Activated effector memory CD4-positive, alpha-beta T cell treated with Interleukin-2 at 50 U/mL for 16 hours (primary cell): Measurements from ENCODE around the gene MYO5B.
"Not testable (repeated sequence)": the region's sequence is repeated elsewhere in the genome, so short reads cannot be mapped to it uniquely, and the experiment has no call there.

Source experiments
- DNase-seq: peaks from one replicate; pipeline ENCODE4 v3.0.0-alpha.2; 2020

The MYO5B gene

GRCh38 chr18:50096766-50097435 is 98.0 kb downstream of the MYO5B start:
- DNase-seq, result no peak

GRCh38 chr18:50094786-50095185 is 100.2 kb downstream of the MYO5B start:
- not testable (repeated sequence) for DNase-seq

DNA sequence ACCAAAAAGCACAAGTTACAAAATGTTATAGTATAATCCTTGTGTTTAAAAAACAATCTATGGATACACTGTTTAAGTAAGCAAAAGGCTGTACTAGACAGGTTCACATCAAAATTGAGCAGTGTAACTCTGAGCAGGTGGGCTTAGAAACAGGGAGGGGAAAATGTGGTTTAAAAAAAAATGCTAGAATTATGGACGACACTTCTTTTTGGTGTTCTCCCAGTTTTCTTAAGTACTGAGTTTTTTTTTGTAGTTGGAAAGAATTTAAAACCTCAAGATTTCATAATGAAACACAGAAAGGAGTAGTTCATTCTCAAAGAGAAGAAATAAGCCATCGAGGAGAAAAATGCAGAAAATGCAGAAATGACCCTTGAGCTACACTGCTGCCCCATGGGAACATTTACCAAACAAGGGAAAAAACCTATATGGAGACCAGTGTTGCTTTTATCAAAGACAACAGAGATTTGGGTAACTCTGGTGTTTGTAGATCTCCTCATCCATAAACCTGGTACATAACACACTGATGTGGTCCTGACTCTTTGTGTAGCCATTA is 100.7 kb downstream of the MYO5B start:
- no peak for DNase-seq

DNA sequence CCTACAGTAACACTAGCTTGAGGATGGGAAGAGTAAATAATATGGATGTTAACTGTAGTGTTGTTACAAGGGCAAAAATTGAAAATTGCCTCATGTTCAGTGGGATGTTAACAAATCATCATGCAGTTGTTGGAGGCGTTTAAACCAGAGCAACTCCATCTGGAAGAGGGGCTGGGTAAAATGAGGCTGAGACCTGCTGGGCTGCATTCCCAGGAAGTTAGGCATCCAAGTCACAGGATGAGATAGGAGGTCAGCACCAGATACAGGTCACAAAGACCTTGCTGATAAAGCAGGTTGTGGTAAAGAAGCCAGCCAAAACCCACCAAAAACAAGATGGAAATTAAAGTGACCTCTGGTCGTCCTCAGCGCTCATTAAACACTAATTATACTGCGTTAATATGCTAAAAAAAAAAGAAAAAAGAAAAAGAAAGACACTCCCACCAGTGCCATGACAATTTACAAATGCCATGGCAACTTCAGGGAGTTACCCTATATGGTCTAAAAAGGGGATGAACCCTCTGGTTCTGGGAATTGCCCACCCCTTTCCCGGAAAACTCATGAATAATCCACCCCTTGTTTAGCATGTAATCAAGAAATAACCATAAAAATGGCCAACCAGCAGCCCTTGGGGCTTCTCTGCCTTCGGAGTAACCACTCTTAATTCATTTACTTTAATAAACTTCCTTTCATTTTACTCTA is 101.4 kb downstream of the MYO5B start:
- no peak for DNase-seq

DNA sequence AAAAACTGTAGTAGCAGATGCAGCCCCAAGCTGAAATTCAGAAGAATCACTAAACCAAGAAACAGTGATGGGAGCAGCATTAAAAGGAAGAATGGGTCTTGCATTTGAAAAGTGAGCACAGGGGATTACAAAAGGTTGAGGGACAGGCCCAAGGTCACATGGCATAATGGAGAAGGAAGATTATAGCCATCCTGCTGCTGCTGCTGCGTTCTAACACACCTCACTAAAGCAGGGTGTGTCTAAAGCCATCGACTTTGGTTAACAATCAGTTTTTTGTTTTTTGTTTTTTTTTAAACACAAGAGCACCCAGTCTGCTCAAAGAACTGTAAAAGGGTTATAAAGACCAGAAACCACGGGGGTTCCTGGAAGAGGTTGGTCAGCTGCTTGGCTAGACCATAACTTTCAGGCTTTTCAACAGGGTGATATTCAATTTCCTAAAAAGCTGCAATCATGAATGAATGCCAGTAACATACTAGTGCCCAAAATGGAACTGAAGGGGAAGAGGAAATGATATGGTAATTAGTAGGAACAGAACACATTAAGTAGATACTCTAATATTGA is 102.6 kb downstream of the MYO5B start:
- no peak for DNase-seq

DNA sequence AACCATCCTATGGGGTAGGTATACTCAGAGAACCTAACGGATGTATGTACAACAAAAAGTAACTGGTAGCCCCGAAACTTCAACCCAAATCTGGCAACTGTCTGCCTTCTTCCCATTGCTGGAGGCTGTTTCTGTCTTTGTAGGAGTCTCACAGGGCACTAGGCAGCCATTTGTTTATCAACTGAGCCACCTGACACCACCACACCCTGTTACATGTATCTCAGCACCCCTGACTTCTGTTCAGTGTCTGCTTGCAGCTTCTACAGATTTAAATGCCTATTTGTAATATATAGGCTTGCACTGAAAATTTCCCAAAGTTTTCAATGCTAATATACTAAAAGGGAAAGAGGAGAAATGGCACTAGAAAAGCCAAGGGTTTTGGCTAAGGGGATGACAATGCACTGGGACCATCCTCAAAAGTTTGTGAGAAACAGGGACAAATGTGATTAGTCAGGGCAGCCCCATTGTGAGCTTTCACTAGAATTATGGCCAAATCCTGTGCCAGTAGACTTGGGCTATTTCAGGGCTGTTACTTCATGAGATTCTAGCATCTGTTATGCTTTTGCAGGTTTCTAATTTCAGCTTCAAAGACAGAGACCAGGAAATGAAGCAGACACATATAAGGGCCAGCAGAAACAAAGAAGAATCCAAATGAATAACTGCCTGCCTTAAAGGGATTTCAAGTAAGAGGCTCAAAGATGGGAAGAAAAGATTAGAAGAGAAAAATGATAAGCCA is 103.3 kb downstream of the MYO5B start:
- DNase-seq, result no peak

DNA sequence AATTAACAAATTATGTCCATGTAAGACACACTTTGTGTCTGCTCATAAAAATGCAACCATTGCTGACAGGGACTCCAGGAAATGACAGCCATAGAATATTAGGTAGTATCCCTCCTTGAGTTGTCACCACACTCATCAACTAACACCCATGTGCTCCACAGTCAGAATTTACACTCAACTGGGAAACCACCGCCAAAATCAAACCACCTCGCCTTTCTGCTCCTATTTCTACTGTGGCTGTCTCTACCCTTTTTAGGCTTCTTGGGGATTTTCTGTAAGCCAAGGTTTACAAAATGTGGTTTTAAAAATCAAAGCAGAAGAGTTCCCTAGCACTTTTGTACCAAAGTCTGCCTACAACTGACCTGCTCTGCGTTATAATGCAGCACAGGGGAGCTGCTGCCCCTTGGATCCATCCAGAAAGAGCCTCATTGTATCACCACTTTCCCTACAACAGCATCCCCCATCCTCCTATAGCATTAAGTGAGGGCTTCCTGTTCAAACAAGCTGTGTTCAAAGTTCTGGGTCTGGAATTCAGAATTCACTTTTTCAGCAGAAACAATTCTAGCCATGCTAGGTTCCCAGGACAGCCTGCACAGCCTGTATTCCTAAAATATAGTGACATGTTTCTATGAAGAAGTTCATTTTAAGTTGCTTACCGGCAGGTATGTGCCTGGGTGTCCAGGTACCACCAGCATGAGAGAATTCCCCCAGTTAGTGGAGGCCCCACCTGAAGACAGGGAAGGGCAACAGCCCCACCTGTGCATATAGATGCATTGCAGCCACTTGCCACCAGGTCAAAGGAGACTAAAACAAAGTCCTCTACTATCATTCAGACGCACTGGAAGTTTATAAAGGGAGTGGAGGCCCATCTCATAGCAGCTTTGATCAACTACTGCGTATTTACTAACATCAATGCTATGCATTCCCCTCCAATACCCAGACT is 104.3 kb downstream of the MYO5B start:
- no peak for DNase-seq

DNA sequence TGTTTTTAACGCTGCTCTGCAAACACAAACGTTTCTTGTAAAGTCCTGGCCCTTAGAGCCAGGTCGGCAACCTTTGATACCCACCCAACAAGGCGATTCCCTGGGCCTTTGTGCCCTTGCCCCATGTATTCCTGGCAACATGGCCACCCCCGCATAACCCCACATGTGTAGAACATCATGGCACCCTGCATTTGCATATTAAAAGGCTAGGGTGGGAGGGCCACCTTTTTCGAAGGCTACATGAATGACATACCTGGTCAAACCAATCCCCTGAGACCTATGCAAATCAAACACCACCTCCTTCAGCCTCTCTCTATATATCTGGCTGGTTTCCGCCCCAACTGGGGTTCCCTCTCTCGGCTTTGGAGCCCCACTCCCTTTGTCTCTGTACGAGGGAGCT is 105.2 kb downstream of the MYO5B start:
- DNase-seq, result no peak

- no peak for DNase-seq
Observed at GRCh38 chr18:50083708-50084107, 111.2 kb downstream of the MYO5B start.

DNA sequence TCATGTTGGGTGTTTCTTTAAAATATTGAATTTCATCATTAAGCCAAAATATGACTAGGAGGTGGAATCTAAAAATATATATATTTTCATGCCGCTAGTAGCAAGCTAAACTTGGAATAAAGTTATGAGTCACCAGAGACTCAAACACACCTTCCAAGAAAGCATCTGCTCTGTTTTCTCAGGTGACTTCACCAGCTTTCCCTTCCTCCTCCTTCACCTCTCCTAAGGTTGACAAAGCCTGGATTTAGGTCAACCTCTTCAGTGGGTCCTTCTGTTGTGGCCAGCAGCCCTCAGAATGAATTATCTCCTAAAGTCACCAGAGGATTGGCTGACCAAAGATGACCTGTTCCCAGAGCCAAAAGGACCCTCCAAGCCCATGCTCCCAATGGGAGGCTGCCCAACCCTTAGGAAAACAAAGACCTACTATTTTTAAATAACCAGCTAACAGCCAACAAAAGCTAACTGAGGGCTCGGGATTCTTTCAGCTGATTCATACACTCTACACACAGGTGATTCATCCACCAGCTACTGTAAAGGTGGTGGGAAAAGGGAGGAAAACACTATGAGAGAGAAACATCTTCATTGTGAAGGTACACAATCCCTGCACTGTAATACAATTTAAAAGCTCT is 113.9 kb downstream of the MYO5B start:
- no peak for DNase-seq

- no peak for DNase-seq
Observed at GRCh38 chr18:50080316-50080715, 114.6 kb downstream of the MYO5B start.

DNA sequence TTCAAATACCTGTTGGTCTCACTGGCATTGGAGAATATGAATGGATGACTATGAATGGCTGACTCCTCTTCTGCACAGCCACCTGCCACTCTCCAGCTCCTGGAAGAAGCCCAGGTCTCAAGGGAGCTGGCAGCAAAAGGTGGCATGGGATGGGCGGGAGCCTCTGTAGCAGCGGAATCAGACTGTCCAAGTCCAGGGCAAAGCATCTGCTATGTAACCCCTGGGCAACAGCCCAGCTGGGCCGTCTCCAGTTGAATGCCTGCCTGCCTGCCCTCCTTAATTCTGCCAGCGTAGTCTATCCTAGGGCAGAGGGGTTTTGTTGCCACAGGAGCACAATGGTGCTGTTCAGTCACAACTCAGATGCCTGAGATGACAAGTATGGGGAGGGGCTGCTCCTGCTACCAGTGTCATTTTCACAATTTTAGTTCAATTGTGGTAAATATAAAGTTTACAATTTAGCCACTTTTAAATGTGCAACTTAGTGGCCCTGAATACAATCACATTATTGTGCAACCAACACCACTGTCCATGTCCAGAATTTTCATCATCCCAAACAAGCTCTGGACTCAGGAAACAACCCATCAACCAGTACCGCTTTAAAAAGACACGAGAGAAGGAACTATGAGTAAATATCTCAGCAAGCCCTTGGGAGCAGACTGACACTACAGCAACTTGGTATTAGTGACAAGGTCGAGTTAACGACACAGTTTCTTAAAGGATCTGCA is 115.2 kb downstream of the MYO5B start:
- DNase-seq, result no peak

DNA sequence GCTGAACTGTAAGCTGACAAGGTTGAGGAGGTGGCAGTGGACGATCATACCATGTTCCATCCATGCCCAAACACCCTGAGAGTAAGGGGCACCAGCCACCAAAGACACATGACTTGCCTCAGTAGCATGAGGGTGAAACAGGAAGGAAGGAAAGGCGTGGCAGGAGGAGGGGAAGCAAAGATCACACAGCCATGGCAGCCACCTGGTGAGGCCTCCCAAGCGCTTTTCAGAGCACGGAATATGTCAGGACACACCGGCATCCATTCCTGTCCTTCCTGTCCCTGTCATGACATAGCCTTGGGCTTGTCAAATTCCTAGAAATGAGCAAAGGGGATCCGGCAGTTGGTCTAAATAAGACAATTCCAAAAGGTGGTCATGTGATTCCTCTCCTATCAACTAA is 118.7 kb downstream of the MYO5B start:
- no peak for DNase-seq

GRCh38 chr18:50075772-50076171 is 119.2 kb downstream of the MYO5B start:
- no peak for DNase-seq

- no peak for DNase-seq
Observed at GRCh38 chr18:50074404-50074803, 120.5 kb downstream of the MYO5B start.

GRCh38 chr18:50073319-50073718 is 121.6 kb downstream of the MYO5B start:
- DNase-seq, result no peak

GRCh38 chr18:50072146-50072545 is 122.8 kb downstream of the MYO5B start:
- DNase-seq, result no peak

DNA sequence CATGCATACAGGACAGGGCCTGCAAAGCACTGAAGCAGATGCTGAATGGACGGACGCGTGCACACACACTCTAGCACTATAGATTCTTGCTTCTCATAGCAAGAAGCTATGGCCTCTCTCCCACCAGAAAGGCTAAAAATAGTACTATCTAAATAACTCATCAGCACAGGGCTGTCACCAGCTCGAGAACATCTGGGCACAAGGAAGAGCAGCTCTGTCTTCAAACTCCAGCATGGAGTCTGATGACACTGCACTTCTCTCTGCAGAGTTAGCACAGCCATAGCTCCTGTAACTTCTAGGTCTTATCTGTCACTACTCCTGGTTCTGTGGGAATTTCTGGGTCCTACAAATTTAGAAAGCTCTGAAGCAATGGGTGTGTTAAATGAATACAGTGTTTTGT is 123.5 kb downstream of the MYO5B start:
- no peak for DNase-seq

- DNase-seq, result no peak
Observed at GRCh38 chr18:50069422-50069821, 125.5 kb downstream of the MYO5B start.

DNA sequence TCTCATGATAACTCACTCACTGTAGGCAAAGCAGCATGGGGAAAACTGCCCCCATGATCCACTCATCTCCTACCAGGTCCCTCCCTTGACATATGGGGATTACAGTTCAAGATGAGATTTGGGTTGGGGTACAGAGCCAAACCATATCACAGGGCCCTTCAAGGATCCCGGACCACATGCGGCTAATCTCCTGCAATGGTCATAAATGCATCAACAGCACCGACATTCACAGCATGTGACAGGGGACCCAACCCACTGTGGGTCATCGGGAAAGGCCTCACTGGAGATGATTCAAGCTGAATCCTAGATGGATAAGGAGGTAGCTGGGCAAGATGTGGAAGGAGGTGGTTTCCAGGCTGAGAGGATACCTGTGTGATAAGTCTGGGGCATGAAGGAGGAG is 129.4 kb downstream of the MYO5B start:
- DNase-seq, result no peak

- no peak for DNase-seq
Observed at GRCh38 chr18:50065039-50065438, 129.9 kb downstream of the MYO5B start.
